ENCODE data around the gene TLE5.

DNA sequence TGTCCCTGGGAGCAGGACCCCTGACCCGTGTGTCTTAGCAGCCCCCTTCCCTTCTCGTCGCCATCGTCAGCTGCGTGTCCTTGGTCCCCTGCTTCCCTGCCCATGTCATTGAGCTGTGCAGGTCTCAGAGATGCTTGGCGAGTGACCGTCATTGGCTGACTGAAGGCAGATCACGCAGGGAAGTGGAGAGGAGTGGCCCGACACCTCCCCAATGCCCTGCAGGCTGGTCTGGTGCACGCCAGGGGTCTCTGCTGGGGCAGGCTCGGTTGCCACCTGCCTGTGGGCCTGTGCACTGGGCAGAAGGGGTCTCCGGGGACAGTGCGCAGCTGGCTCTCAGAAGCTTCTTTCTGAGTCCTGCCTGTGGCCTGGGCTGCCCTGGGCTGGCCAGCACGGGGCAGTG, 38.0 kb upstream of the TLE5 start:
- TF ChIP-seq, protein P1, sequence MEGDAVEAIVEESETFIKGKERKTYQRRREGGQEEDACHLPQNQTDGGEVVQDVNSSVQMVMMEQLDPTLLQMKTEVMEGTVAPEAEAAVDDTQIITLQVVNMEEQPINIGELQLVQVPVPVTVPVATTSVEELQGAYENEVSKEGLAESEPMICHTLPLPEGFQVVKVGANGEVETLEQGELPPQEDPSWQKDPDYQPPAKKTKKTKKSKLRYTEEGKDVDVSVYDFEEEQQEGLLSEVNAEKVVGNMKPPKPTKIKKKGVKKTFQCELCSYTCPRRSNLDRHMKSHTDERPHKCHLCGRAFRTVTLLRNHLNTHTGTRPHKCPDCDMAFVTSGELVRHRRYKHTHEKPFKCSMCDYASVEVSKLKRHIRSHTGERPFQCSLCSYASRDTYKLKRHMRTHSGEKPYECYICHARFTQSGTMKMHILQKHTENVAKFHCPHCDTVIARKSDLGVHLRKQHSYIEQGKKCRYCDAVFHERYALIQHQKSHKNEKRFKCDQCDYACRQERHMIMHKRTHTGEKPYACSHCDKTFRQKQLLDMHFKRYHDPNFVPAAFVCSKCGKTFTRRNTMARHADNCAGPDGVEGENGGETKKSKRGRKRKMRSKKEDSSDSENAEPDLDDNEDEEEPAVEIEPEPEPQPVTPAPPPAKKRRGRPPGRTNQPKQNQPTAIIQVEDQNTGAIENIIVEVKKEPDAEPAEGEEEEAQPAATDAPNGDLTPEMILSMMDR (IDR thresholded peaks at IDR 0.05): no peak
- TF ChIP-seq POLR2AphosphoS5 (IDR thresholded peaks at IDR 0.05): no peak
